ENCODE measurements around the gene NCKAP5.

DNA sequence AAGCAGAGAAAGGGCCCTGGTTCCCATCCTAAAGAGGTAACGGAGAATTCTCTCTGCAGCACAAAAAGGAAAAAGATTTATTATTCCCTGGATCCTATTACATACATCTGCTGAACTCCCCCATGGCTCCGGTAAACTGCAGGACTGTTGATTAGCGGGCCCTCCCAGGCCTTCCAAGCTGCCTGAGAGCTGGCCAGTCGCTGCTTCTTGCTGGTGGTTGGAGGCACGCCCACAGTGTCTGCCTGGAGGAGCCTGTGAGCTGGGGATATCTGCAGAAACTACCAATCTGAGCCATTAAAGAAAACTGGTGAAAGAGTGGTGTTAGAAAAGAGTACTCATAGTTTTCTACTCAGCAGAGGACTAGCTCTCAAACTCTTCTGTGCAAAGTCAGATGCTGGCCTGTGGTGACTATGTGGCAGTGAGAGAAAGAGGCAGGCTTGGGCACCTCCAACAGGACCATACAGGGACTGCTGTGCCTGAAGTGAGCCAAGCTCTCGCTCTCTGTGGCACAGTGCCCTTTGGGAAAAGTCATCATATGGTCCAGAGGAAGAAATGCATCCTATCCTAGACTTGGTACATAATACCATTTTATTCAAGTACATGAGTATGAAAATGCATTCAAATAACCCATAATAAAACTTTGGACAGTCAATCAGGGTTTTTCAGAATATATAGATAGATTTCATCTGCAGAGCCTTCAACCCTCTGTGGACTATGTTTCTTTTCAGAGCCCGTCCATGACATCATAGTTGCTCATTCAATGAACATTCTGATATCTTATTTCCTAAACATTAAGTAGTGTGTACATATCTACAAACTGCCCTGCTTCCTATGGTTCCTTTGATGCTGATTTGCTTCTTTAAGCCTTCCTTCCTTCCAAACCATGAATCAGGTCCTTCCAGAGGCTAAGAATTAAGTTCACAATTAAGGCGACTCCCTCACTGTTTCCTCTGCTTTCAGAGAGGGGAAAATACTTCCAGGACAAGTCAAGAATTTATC is 656.2 kb downstream of the NCKAP5 start:
- TF ChIP-seq CTCF (IDR thresholded peaks at IDR 0.05; ENCODE audit: control extremely low read depth in 1 of 3, insufficient read depth in 1 of 3, low read depth in 1 of 3, low read length in 3 of 3): peak; percentile 46 to 68 (median 66)
- no peak for TF ChIP-seq POLR2AphosphoS5 (IDR thresholded peaks at IDR 0.05; ENCODE audit: low read depth, low read length)
- TF ChIP-seq RXRA (IDR thresholded peaks at IDR 0.05; ENCODE audit: insufficient read depth, low read depth, low read length): no peak
- no peak for TF ChIP-seq POLR2A (IDR thresholded peaks at IDR 0.05; ENCODE audit: control extremely low read depth in 1 of 2, low read depth in 2 of 2, low read length in 2 of 2)
- no peak for TF ChIP-seq TAF1 (IDR thresholded peaks at IDR 0.05; ENCODE audit: low read depth, low read length)
- no peak for TF ChIP-seq MAX (IDR thresholded peaks at IDR 0.05)
- no peak for TF ChIP-seq CREB1 (IDR thresholded peaks at IDR 0.05)
- TF ChIP-seq SP1 (IDR thresholded peaks at IDR 0.05; ENCODE audit: low read depth, low read length): no peak
- TF ChIP-seq GTF2F1 (IDR thresholded peaks at IDR 0.05; ENCODE audit: borderline replicate concordance, low read depth, low read length): no peak
